H7 (cell line): Measurements from ENCODE around the gene TEX35. TPM values are rescaled to one million over a fixed set of nuclear protein-coding genes. Genes with fewer than 3 reads are reported as not detected.
A peak's percentile ranks its signal among the peaks of the same experiment; 100 is the strongest.

Experiments
- DNase-seq: peaks from one replicate; pipeline ENCODE4 v3.0.0; 2012
- H3K27me3 ChIP-seq: 2 replicates; pipeline ENCODE4 v1.6.0; 2011; ENCODE audit warnings: mild to moderate bottlenecking, low read length; ENCODE audit not compliant: control insufficient read depth, insufficient read depth
- H3K36me3 ChIP-seq: replicated peaks from 2 replicates; pipeline ENCODE4 v1.5.1; 2011; ENCODE audit warnings: low read length; ENCODE audit not compliant: control insufficient read depth, insufficient read depth
- H3K4me3 ChIP-seq: 2 replicates; pipeline ENCODE4 v1.5.1; 2011; ENCODE audit warnings: low read depth, mild to moderate bottlenecking, control low read depth, low read length, moderate library complexity; ENCODE audit not compliant: insufficient read depth
- total RNA-seq: library from RNA; depleted of rRNA; stranded (reverse); fragments of >200 nt; shearing (Covaris generic); gene quantifications from 2 replicates; pipeline ENCODE4 v1.2.3, GENCODE V29; 2014

TEX35 gene
- total RNA-seq, 1 experiment from 2014 or later: not detected

DNA sequence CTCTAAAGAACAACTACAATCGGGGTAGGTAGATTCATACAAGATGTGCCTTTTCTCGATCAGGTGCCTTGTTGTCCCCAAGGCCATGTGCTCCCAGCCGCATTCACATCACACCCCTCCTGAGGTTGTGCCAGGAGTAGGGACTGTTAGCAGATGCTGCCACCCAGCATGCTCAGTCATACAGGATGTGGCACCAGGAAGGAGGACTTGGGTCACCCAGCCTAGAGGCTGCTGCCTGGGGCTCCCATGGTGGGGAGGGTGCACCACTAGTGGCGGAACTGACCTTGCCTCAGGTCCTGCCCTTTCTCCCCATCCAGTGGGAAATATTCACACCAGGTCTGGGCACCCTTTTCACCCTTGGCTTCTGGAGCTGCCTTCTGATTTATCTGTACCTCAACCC, 8.3 kb downstream of the TEX35 start:
- Histone ChIP-seq H3K27me3 (no peaks in the 10 kb centered on the region), H3K4me3 (no peak overlapping the region), H3K36me3 (no peaks in the 10 kb centered on the region)
- no peak for DNase-seq

DNA sequence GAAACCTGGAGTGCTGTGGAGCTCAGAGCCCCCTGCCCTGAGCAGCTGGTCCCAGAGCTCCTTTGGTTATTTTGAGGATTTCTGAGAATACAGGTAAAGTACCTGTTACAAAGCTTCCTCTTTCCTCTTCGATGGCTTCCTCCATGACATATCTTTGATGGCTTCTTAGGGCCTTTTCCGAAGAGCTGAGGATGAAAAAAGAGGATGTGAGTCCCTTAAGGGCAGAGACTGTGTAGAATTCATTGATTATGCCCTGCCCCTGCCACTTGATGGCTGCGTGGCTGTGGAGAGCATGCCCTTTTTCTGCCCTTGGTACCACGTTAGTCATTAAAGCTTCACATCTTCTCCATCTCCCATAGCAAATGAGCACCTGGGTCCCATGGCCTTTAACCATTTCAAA, 14.2 kb downstream of the TEX35 start:
- DNase-seq: no peak
- Histone ChIP-seq H3K36me3 (no peaks in the 10 kb centered on the region), H3K4me3 (no peak overlapping the region), H3K27me3 (no peaks in the 10 kb centered on the region)

GRCh38 chr1:178528228-178528952, 15.5 kb downstream of the TEX35 start:
- DNase-seq: no peak
- no peaks in the 10 kb centered on the region for H3K36me3 ChIP-seq
- H3K27me3 ChIP-seq: no peaks in the 10 kb centered on the region
- no peak overlapping the region for H3K4me3 ChIP-seq

- no peak overlapping the region for H3K4me3 ChIP-seq
- DNase-seq: no peak
- no peaks in the 10 kb centered on the region for H3K36me3 ChIP-seq
- no peaks in the 10 kb centered on the region for H3K27me3 ChIP-seq
Measured at GRCh38 chr1:178528953-178529335, 16.0 kb downstream of the TEX35 start.

GRCh38 chr1:178529364-178530036, 16.6 kb downstream of the TEX35 start:
- no peaks in the 10 kb centered on the region for H3K27me3 ChIP-seq
- H3K36me3 ChIP-seq: no peaks in the 10 kb centered on the region
- peak; percentile 74 for DNase-seq
- no peak overlapping the region for H3K4me3 ChIP-seq

GRCh38 chr1:178530037-178530402, 17.1 kb downstream of the TEX35 start:
- Histone ChIP-seq H3K36me3 (no peaks in the 10 kb centered on the region), H3K4me3 (no peak overlapping the region), H3K27me3 (no peaks in the 10 kb centered on the region)
- no peak for DNase-seq

DNA sequence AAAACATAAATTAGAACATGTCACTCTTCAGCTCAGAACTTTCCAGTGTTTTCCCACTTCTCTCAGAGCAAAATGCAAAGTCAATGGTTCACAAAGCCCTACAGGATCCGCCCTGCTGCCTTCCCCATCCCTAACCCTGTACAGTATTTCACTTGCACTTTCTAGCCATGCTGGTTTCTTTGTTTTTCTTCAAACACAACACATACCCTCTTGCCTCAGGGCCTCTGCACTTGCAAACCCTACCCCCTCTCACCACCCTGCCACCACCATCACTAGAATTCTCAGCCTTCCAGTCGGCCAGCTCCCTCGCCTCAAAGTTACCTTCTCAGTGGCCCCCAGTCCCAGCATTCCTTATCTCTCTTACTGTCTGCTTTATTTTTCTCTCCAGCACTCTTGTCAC, 17.6 kb downstream of the TEX35 start:
- DNase-seq: no peak
- Histone ChIP-seq H3K36me3 (no peaks in the 10 kb centered on the region), H3K4me3 (no peak overlapping the region), H3K27me3 (no peaks in the 10 kb centered on the region)

GRCh38 chr1:178531887-178532286, 19.0 kb downstream of the TEX35 start:
- Histone ChIP-seq H3K36me3 (no peaks in the 10 kb centered on the region), H3K4me3 (no peak overlapping the region), H3K27me3 (no peaks in the 10 kb centered on the region)
- peak; percentile 31 for DNase-seq

DNA sequence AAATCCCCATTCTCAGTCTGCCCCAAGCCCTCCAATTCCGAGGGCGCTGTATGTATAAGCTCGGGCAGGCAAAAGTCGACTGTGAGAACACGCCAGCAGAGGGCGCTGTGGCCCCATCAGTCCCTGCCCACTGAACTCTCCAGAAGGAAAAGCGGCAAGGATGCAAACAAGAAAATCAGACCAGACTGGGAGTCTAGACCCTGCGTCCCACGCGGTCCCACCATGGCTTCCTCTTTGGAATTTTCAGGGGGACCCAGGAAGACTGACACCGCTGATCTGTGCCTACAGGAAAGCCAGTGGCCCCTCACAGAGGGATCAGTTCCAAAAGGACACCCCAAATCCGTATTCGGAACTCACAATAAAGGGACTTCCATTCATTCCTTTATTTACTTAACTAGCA, 19.5 kb downstream of the TEX35 start:
- no peaks in the 10 kb centered on the region for H3K27me3 ChIP-seq
- no peak overlapping the region for H3K4me3 ChIP-seq
- peak; percentile 92 for DNase-seq

GRCh38 chr1:178533121-178533946, 20.4 kb downstream of the TEX35 start:
- Histone ChIP-seq H3K27me3 (no peaks in the 10 kb centered on the region; the same call in 1 of the 2 replicates), H3K4me3 (no peak overlapping the region), H3K36me3 (no peaks in the 10 kb centered on the region)
- DNase-seq: no peak

More for the DNA sequence above, 19.5 kb downstream of the TEX35 start:
- H3K36me3 ChIP-seq: no peaks in the 10 kb centered on the region

DNA sequence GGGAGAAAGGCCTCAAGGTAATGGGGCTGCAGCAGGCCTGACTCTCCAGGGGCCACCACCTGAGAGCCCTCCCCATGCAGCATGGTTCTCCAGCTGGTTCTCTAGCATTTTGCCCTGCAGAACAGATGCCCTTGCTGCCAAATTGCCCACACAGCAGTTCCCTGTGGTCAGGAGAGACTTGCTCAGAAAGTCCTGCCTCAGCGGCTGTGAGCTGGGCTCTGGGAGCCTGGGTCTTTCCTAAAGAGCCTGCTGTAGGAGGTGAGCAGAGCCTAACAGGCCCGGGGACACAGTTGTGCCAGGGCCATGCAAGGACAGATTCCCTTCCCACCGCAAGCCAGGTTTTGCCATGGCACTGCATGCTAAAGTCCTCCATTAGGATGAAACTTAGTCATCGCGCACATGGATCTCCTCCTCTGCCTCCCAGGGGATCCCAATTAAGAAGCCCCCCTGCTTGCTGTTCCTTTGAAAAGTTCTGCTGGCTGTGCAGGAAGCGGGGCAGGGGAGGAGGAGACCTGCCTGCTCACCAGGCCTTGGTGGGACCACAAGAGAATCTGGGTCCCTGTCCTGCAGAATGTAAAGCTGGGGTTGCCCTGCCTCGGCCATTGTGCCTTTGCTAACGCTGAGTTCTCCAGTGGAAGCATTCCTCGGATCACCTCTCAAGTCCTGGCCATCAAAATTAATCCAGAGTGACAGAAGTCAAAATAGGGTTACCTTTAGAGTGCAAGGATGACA, 21.4 kb downstream of the TEX35 start:
- DNase-seq: no peak
- no peak overlapping the region for H3K4me3 ChIP-seq
- H3K27me3 ChIP-seq: no peaks in the 10 kb centered on the region; the same call in 1 of the 2 replicates
- no peaks in the 10 kb centered on the region for H3K36me3 ChIP-seq

DNA sequence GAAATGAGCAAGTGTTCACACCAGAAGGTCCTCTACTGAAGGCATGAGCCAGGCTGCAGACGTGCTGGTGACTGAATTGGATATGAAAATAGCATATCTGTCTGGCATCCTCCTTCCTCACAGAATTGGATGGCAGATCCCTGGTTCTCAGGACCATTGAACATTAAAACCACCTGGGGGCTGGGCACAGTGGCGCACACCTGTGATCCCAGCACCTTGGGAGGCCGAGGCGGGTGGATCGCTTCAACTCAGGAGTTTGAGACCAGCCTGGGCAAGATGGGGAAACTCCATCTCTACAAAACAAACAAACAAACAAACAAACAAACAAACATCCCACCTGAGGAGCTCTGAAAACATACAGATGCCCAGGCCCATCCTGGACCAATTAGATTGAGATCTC, 23.4 kb downstream of the TEX35 start:
- Histone ChIP-seq H3K36me3 (no peaks in the 10 kb centered on the region), H3K4me3 (no peak overlapping the region), H3K27me3 (no peaks in the 10 kb centered on the region; the same call in 1 of the 2 replicates)
- DNase-seq: no peak

DNA sequence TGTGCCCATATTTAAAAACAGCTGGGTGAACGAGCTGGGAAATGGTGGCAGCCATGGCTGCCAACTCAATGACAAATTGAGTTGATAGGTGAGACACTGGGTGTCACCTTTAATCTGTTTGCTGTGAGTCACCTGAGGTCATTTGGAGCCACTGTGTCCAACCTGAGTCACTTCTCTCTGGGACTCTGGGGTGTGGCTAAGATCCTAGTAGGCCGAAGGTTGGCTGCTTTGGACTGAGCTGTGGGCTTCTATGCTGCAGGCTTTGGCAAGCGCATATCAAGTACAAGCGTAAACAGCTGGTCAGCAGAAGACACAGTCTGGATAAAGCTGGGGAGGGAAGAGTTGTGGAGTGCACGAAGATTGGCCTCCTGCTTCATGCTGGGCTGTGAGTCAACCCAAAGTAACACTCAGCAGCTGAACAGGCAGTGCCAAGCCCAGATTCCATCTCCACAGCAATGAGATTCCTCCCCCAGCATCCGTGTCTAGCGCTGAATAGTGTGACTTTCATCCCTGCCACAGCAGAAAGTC, 24.0 kb downstream of the TEX35 start:
- no peaks in the 10 kb centered on the region for H3K36me3 ChIP-seq
- no peaks in the 10 kb centered on the region; the same call in 1 of the 2 replicates for H3K27me3 ChIP-seq
- no peak overlapping the region for H3K4me3 ChIP-seq
- no peak for DNase-seq
